Activated CD4-positive, alpha-beta T cell treated with anti-CD3 and anti-CD28 coated beads, Interleukin-2, amount 50 U/mL, for 16 hours (primary cell): ENCODE results near the gene CFAP54.

Experiments
- DNase-seq: peaks from one replicate; pipeline ENCODE4 v3.0.0-alpha.2; 2020

Gene CFAP54

DNA sequence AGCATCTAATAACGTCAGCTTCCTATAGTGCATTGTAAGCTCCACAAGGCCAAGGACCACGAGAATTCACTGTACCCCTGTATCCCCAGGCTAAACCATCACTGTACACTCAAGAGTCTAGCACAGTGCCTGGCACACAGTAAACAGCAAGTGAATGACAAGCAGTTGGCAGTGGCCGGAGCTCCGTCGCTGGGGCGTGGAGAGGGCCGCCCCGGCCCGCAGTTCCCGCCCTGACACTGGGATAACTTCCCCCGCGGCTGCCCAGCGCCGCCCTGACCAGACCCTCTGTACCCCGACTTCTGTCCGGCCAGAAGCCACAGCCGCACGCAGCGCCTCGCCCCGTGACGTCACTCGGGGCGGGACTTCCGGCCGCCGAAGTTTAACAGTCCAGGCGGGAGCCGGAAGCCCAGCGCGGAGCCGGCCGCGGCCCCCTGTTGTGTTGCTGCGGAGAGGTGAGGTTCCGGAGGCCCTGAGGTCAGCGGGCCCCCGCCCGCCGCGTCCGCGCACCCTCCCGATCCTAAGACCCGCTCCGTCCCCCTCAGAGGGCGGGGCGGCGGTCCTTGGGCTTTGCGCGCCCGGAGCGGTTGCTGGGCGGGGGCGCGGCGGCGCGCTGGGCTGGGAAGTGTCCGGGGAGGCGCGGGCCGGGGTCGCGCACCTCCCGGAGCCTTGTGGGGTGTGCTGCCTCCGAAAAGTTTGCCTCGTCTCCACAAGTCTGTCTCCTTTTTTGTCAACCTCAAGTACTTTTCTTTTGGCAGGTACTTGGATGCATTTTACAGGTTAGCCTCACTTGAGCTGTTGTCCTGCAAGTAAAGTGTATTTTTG, 417.7 kb downstream of the CFAP54 start, which contains the start of gene NEDD1:
TSS of gene NEDD1 (plus strand) at position 409 of the 822 bp plus-strand sequence. CDS start 2,503 bp downstream, outside the sequence.
- peak; percentile 88 for DNase-seq

DNA sequence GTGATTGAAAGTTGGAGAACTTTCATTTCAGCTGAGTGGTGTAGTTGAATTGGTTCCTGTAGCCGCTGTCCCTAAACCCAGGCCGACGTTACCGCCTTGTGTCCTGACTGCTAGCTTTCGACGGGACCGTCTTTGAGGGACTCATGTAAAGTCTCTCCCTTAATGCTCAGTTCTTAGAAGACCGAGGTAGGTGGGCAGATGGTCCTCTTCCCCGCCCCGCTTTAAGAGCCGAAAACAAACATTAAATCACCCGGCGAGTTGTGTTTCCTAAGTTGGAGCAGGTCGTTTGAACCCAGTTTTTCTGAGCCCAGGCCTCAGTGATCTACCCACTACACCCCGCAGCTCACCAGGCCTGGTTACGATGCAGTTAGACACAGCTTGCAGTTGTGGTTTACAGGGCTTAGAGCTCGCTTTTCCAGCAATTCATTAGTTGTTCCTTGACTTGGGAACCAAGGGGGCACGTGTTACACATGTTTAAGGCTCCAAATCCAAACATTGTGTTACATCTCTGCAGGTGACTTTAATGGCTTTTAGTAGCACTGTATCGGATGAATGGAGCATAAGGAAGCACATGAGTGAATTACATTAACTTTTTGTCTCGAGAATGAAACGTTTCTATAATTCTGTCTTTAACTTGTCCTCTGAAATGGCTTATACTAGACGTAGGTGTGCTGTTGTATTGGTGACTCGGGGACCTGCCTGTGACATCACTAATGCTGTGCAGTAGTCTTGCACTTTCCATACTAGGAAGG, 418.5 kb downstream of the CFAP54 start:
- DNase-seq: peak; percentile 33

GRCh38 chr12:96908423-96908675, 419.0 kb downstream of the CFAP54 start:
- no peak for DNase-seq

DNA sequence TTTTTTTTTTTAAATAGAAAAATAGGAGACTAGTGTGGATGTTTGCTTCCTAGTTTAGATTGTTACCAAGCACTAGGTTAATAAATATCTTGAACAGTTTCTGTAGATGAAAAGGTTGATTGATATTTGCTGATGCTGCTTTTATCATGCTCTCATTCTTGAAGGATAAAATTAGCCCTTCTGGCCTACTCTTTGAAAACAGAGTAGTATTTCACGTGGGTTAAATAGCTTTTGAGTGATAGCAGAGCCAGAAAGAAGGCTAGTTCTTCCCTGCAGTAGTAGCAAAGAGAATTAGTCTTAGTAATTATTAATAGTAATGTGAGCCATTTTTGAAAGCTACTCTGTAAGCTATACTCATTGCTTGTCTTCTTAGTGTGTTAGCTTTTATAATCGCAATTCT, 422.9 kb downstream of the CFAP54 start:
- no peak for DNase-seq

GRCh38 chr12:96912943-96913342, 423.6 kb downstream of the CFAP54 start:
- DNase-seq: no peak

DNA sequence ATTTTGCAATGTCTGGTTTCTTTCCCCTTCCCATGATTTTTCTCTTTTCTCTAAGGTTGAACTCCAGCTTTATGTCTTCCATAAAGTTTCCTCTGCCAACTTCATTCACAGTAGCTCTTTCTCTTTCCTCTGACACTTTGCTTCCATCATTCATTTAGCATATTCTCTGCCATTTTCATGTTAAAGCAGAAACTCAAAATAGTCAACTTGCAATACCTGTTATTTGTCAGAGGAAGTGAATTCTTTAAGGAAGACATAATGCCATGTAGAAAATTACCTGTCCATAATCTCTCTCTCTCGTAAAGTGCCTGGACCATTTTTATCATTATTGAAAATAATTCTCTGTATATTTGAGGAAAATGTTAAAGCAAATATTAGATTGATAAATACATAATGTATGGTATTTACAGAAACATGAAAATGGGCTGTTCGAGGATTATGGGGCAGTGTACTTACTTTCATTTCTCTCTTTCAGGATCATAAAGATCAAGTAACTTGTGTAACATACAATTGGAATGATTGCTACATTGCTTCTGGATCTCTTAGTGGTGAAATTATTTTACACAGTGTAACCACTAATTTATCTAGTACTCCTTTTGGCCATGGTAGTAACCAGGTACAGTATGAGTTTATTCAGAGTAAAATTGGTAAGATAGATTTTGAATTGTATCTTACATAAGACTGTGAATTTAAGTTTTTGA, 430.3 kb downstream of the CFAP54 start:
- no peak for DNase-seq
